HG03060 (cell line): ENCODE measurements around the gene PTPRN2.

ENCODE experiments used
- ATAC-seq: cut with Tn5 transposase; IDR thresholded peaks from one replicate; pipeline ENCODE4 v1.9.1; 2021; ENCODE audit warnings: low read depth, moderate number of reproducible peaks; ENCODE audit not compliant: unreplicated experiment

Gene PTPRN2

DNA sequence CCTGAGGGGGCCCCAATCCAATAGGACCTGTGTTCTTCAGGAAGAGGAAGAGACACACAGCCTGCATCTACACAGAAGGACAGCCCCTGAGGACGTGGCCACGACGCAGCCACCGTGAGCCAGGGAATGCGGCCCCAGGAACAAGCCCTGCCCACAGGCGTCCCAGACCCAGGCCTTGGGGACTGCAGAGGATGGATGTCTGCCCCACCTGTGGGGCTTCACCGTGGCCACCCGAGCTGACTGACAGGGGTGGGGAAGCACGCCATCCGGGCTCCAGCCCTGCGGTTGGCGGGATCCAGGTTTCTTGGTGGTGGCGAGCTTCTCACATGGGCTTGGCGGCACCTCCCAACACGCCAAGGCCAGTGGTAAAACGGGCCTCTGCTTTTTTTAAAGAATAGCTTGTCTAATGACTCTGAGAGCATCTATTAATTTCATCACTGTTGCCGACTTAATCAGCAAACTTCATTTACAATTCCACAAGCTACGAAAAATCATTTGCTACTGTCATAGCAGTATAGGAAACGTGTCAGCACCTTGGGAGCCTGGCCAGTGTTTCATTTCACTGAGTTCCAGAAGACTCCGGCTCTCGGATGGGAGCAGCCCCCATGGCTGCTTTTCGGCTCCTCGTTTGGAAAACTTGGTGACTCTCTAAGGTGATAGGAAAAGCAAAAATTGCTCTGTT, 584.0 kb downstream of the PTPRN2 start:
- ATAC-seq = no peak

DNA sequence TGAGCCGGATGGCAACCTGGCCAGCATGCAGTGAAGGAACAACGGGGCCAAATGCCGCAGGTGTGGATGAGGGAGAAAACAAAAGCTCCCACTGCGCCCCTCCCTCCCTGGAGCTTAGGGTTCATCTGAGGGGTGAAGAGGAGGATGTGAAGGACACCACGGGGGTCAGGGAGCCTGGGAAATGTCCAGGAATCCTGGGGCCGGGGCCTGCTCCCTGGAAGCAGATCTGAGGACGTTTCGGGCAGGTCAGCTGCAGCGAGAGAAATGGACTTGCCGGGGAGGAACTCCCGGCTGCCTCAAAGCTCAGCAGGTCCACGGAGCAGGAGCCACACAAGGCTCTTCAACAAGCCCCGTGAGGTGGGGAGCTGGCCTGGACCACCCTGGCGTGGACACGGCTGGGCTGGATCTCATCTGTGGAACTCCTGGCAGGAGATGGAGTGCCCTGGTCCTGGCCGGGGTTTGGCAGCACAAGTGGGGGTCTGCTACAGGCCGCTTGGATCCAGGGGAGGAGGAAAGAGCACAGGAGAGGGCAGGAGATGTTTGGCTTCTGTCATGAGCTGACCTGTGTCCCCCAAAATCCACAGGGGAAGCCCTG, 585.0 kb downstream of the PTPRN2 start:
- ATAC-seq = no peak

DNA sequence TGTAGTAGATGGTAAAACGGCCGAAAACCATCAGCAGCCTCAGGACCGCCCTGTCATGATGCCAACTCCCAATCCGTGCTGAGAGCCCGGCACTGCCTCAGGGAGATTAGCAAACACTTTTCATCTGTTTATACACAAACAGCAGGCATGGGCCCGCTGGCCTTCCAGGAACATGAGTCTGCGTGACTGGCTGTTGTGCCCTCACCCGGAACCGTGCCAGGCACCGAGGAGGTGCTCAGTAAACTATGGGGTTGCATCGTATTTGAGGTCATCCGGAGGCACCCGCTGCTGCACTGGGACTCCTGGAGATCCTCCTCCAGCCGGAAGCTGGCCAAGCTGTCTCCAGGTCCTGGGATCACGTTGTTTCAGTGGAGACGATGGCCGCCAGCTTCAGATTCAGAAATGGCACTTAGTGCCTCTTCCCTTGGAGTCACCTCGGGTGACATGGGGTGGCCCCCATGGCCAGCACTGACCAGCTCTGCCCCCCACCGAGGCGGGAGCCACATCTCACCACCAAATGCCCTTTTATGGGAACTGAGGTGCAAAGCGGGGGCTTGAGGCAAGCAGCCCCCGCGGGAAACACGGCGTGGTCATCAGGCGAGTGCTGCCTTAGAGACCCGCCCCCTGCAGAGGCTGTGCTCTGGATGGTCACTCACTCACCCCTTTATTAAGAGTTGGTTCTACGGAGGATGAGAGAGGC, 585.9 kb downstream of the PTPRN2 start:
- ATAC-seq = no peak

DNA sequence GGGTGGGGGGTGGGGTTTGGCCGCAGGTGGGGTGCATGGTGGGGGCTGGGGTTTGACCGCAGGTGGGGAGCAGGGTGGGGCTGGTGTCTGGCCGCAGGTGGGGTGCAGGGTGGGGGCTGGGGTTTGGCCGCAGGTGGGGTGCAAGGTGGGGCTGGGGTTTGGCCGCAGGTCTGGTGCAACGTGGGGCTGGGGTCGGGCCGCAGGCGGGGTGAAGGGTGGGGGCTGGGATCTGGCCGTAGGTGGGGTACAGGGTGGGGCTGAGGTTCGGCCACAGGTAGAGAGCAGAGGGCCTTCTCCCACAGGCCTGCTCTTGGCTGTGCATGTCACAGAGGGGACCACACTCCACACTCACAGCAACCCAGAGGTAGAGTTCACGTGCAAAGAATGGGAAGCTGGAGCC, 586.6 kb downstream of the PTPRN2 start:
- no peak for ATAC-seq

DNA sequence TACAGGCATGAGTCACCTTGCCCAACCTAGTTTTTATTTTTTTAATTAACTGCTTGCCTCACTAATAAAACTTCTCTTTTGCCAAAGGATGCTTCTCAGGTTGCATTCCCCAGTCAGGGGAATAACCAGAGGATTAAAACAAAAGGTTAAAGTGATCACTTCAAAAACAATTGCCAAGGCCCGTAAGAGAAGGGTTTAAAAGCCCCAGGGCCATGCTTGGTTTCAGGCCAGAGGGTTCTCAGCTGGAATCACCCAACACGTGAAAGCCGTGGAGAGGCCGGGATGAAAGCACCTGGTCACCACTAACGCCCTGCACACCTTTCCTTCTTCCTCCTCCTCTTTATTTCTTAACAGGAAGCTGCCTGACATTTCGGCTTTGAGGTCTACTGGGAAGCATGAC, 587.5 kb downstream of the PTPRN2 start:
- ATAC-seq = no peak

DNA sequence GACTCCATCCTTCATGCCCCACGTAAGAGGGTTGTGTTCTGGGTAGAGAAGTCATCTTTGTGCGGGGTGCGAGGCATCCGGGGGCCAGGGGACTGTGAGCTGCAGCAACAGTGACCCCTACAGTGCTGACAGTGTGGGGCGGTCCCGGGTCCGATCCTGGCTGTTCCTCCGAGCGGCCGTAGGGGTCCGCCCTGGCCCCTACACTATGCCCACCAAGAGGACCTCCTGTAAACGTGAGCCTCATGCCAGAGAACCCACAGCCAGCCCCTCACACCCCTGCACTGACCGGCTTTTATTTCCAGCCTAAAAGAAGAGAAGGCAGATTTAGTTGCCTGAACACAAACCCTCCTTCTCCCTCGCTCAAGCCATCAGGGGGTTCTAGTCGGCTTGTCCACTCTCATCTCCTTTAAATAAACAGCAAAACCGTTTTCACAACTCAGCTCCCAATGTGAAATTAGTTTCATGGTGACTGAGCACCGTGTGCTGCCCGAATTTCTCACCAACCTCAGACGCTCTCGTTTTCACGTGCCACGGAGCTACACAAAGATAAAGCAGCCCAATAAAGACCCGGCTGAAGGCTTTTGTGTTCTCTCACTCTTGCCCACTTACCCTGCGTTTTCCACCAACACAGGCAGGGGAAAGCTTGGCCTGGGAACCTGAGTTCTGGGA, 588.6 kb downstream of the PTPRN2 start:
- no peak for ATAC-seq

DNA sequence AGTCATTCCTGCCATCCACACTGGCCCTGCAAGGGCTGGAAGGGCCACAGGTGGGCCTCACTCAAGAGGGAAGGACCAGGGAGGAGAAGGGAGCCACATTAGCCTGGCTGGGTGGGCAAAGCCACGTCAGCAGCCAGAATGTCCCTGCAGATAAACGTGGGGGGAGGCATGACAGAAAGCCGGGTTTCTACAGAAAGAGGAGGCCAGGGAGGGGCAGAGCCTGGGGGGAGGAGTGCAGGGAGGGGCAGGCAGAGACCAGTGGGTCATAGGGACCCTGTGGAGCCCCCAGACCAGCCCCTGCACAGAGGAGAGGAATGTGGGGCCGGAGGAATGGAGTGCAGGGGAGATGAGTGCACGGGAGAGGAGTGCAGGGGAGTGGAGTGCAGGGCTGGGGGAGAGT, 590.2 kb downstream of the PTPRN2 start:
- ATAC-seq = no peak

DNA sequence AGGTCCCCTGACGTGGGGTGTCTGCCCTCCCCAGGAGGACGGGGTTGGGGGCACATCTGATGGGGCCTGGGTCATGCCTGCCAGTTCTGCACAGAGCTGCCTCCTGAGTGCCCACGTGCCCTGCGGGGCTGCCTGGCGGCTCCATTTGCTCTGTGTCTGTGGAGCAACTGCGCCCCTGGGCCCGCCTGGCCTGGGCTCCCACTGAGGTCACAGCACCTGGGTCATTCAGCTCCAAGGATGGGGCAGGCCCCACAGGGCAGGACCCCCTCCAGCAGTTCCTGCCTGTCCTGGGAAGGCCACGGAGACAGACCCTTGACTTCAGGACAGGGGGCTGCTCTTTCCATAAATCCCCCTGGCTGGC, 590.6 kb downstream of the PTPRN2 start:
- ATAC-seq = no peak

DNA sequence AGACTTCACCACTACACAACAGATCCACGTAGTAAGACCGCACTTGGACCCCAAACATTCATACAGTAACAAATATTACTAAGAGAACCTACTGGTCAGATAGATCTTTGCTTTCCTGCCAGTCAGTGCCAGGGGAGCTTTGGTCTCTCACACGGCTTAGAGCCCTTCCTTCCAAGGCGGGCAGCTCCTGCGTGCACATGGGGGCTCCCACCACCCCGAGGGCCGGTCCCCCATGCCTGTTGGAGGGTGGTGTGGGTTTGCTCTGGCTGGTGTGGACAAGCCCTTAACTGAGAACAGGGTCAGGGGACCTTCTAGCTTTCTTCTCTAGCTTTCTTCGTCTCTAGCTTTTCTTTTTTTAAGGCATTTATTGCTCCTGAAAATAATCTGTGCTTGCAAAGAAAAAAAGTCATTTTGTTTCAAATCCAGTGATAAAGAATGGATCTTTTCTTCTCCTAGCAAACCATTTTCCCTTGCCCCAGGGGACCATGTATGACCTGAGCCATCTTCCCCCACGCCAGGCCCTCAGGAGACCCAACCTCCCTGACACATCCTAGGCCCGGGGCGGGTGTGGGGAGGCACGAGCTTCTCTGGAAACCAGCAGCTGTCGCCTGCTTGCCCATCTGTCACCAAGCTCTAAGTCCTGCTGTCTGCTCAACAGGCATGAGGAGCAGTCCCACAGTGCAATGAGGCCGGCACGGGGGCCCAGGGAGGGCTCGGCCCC, 591.1 kb downstream of the PTPRN2 start:
- ATAC-seq = no peak

DNA sequence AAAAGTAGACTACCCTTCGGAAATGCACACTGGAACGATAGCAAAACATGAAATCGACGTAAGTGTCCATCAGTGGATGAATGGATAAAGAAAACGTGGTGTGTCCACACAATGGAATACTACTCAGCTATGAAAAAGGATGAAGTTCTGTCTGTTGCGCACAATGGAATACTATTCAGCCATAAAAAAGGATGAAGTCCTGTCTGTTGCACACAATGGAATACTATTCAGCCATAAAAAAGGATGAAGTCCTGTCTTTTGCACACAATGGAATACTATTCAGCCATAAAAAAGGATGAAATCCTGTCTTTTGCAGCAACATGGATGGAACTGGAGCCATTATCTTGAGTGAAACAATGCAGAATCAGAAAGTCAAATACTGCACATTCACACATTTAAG, 591.8 kb downstream of the PTPRN2 start:
- ATAC-seq = no peak

DNA sequence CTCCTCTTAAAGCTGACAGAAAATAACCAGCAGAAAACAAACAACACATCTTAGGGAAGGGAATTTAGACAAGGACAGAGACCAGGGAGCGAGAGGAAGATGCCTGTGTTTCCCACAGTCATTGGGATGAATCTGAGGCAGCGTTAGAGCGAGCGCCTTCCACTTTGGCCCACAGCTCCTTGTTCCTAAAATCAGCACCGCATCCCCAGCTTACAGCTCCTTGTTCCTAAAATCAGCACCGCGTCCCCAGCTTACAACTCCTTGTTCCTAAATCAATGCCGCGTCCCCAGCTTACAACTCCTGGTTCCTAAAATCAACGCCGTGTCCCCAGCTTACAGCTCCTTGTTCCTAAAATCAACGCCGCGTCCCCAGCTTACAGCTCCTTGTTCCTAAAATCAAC, 593.3 kb downstream of the PTPRN2 start:
- no peak for ATAC-seq

DNA sequence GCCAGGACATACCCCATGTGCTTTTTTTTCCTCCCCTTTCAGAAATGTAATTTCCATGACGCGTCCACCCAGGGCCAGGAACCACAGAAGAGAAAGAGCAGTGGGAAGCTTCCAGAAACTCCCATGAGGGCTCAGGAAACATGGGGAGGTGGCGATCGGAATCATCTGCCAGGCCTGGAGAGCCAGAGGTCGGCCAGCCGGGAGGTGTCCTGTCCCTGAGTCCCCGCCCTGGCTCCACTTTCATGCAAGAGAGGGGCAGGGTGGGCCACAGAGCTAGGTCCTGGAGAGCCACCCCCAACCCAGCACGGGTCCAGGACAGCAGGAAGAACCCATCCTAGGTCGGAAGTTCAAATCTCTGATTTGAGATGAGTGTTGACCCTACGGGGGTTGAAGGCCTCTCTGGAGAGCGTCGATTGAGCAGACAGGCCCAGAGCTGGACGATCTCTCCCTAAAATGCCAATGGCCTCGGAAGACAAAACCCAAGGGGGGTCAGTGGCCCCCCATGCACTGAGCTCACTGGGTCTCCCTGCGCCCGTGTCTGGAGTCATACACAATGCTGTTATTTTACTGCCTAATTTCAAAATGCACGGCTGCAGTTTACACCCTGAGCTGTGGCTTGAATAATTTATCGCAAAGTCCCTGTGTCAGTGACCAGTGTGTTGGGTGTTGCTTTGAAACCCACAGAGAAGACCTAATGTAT, 594.1 kb downstream of the PTPRN2 start:
- no peak for ATAC-seq

DNA sequence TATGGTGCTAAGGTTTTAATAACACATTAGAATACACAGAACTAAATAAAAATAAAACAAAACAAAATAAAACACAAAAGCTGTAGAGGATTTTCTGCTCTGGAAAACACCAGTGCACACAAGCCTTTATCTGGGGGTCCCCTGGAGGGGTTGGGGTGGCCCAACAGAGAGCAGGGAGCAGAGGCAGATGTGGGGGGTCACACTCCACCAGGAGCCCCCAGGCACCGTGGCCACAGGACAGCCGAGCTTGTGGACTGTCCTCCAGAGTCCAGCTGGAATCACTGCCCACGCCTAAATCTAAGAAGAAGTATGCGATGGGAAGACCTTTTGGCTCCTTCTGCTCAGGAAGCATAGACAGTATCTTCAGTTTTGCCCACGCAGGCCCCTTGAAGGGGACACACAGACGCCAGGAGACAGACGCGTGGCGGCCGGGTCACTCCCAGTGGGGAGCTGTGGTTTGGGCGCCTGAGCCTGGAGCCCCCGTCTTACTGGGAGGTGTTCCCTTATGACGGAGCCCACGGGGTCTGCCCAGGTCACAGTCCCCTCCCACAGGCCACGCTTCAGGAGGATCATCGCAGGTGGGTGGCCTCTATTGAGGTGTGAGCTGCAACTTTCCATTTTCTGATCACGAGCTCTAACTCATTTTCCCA, 595.0 kb downstream of the PTPRN2 start:
- no peak for ATAC-seq

DNA sequence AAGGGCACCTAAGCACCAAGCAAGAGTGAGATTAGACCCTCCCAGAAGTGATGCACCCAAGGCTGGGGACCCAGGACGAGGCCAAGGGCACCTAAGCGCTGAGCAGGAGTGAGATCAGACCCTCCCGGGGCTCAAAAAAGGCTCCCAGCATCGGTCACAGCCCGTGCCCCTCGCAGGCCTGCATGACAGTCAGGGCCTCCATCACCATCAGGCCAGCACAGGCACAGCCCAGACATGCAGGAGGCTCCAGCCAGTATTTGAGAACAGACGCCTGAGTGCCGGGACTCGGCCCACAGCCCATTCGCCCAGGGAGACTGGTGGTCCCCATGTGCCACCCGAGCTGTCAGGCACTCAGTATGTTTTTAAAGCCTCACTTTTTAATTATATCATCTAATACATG, 595.9 kb downstream of the PTPRN2 start:
- ATAC-seq = no peak

DNA sequence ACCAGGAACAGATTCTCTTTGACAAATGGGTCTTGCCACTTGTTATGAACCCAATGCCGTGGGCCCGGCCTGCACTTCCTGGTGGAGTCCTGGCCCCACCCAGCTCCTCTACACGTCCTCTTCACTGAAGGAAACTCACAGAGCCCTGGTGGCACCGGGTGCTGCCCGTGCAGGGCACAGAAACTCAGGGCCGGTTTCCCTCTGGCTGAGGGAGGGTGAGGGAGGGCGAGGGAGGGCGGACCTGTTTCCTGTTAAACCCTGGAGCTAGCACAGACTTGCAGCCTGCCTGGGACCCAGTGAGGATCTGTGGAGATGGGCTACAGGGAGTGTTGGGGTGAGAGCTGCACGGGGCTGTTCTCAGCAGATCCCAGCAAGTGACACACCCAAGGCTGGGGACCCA, 596.3 kb downstream of the PTPRN2 start:
- no peak for ATAC-seq

DNA sequence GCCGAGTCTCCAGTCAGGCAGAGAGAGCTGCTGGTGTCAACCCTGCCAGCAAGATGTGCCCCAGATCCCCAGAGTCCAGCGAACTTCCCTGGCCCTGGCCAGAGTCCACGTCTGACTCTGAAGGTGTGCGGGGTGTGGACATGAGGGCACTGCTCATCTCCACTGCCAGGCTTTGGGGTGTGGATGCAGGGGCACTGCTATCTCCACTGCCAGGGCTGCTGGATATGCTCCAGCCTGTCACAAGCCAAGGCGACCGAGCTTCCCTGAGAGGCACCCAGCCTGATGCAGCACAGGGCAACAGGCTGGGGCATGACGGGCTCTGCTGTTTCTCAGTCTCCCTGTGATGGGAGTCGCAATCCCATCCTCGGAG, 596.8 kb downstream of the PTPRN2 start:
- no peak for ATAC-seq

DNA sequence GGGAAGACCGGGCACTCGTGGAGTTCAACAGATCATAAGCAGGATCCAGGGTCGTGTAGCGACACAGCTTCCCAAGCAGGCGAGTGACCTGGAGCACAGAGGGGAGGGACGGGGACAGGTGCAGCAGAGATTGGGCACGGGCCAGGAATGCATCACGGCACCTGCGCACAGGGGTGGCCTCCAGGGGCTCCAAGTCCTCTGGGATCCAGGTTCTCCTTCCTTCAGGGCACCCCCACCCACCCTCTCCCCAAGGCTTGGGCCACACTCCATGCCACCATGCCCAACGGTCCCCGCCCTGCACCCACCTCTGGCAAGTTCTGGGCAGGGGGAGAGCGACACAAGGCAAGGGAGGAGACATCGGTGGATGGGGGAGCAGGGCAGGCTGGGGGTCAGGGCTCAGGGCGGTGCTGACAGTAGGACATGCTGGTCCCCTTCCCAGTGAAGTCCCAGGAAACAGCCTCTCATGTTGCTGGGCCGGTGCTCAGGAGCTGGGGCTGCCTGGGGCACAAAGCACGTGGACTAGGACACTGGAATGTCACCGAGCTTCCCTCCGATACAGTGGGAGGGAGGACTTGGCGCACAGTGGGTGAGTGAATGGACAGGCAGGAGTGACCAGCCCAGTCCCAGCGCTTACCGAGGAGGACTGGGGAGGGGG, 597.3 kb downstream of the PTPRN2 start:
- no peak for ATAC-seq

DNA sequence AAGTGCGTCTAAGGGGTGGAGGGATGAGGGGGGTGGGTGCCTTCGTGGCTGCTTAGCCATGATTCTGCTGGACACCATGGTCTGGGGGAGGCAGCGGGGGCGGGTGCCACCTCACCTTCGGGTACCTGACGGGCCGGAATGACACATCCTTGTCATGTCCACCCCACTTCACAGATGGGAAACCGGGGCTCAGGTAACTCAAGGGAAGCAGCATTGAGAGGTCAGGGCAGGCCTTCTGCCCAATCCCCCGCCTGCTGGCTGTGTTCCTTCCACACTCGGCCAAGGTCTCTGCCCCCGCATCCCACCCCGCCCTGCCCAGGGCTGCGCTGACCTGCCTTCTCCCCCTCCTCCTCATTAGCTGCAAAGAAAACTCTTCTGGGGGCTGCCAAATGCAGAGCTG, 598.0 kb downstream of the PTPRN2 start:
- ATAC-seq = no peak

DNA sequence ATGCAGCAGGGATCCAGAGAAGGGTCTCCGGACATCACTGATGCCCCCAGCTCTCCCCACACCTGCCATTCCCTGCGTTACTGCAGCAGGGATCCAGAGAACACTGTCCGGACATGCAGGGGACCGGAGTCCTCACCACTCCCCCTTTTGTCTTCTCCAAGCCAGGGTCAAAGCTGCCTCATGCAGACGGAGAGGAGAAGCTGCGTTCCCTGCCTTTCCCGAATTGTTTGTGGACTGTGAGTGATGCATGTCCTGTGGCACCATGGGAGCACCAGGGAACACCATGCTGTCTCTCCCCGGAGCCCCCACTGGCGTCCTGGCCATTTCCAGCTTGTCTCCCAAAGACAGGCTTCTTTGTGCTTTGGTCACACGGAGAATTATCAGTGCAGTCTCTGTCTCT, 599.7 kb downstream of the PTPRN2 start:
- ATAC-seq = no peak
